OCI-LY7 (cell line): Measurements from ENCODE around the gene APELA.

Source experiments
- CTCF ChIP-seq: fragments of 200-600 bp; sonication (generic); conservative IDR thresholded peaks from 2 replicates; pipeline ENCODE4 v1.5.1; 2014; ENCODE audit warnings: mild to moderate bottlenecking, antibody characterized with exemption, low read length, moderate library complexity, mixed read lengths
- EZH2phosphoT487 ChIP-seq: fragments of 200-600 bp; sonication (generic); IDR thresholded peaks from 2 replicates; pipeline ENCODE4 v1.6.1; 2018; ENCODE audit warnings: low read depth, borderline replicate concordance, mild to moderate bottlenecking, mixed run types, antibody characterized with exemption, low read length, moderate library complexity, mixed read lengths

GRCh38 chr4:164926301-164926700, 49.3 kb downstream of the APELA start:
- TF ChIP-seq CTCF (no peak), EZH2phosphoT487 (no peak)
